Lung (tissue), 12 donors: ENCODE data around the gene RPL12. TPM values are rescaled to one million over a fixed set of nuclear protein-coding genes. Genes with fewer than 3 reads are reported as not detected.

Experiments
- ATAC-seq: fragments of 200-7000 bp; cut with Tn5 transposase; one replicate; pipeline ENCODE4 v1.9.1; 2020; ENCODE audit warnings: moderate number of reproducible peaks; ENCODE audit not compliant: insufficient read depth, low FRiP score
- DNase-seq, 3 donors: peaks; one replicate each; pipeline ENCODE4 v3.0.0-alpha.2; 2013 to 2017
- H3K27ac ChIP-seq, 2 donors: one replicate each; pipeline ENCODE4 v1.5.1; 2013; ENCODE audit warnings: mild to moderate bottlenecking in 2 of 2, moderate library complexity in 2 of 2, control low read depth in 1 of 2, inconsistent platforms in 1 of 2, low read depth in 1 of 2, low read length in 1 of 2
- H3K27me3 ChIP-seq, 3 donors: one replicate each; pipeline ENCODE4 v1.5.1; 2013; ENCODE audit warnings: low read length in 2 of 3; ENCODE audit not compliant: control insufficient read depth in 3 of 3, insufficient read depth in 3 of 3
- H3K36me3 ChIP-seq, 4 donors: one replicate each; pipeline ENCODE4 v1.5.1; 2013; ENCODE audit warnings: low read length in 4 of 4, mild to moderate bottlenecking in 1 of 4, moderate library complexity in 1 of 4; ENCODE audit not compliant: control insufficient read depth in 4 of 4, insufficient read depth in 4 of 4
- H3K4me1 ChIP-seq, 5 donors: one replicate each; pipeline ENCODE4 v1.5.1; 2013; ENCODE audit warnings: low read length in 5 of 5, mild to moderate bottlenecking in 2 of 5, moderate library complexity in 1 of 5; ENCODE audit not compliant: control insufficient read depth in 5 of 5, insufficient read depth in 5 of 5
- H3K4me3 ChIP-seq: one replicate; pipeline ENCODE4 v1.5.1; 2013; ENCODE audit warnings: mild to moderate bottlenecking, control low read depth, moderate library complexity
- H3K9ac ChIP-seq, 2 donors: one replicate each; pipeline ENCODE4 v1.5.1; 2013; ENCODE audit warnings: low read length in 2 of 2, control low read depth in 1 of 2; ENCODE audit not compliant: insufficient read depth in 1 of 2
- H3K9me3 ChIP-seq, 4 donors: one replicate each; pipeline ENCODE4 v1.5.1; 2013; ENCODE audit warnings: low read length in 3 of 4, mild to moderate bottlenecking in 1 of 4, moderate library complexity in 1 of 4; ENCODE audit not compliant: control insufficient read depth in 4 of 4, insufficient read depth in 3 of 4
- CTCF ChIP-seq: IDR thresholded peaks from 2 replicates; pipeline ENCODE4 v1.5.1; 2012; ENCODE audit warnings: mild to moderate bottlenecking; ENCODE audit errors: control extremely low read depth, extremely low read depth
- WGBS, 2 donors: extraction: QIAGEN DNeasy Blood & Tissue Kit; methylation state at CpG; one replicate each; pipeline ENCODE4 v1.1.7; 2013; 5-methylcytosine and 5-hydroxymethylcytosine counted together
- polyA plus RNA-seq, 2 donors: library from polyadenylated mRNA; stranded (reverse); fragments of 200-250 nt; gene quantifications; one replicate each; pipeline ENCODE4 v1.2.1, GENCODE V29; 2013
- total RNA-seq, 2 donors: library from RNA; depleted of rRNA in 1 of 2; stranded (reverse); fragments of >200 nt in 1 of 2; gene quantifications; one replicate each; pipeline ENCODE4 v1.2.1, GENCODE V29; 2014 to 2021
- donor health status: control.
- donor health status: control.
- donor health status: Bipolar disorder and iron deficiency.
- donor health status: healthy.
- donor health status: DM: yes; HTN: yes; CAD: no.

RPL12 gene
- total and polyA plus RNA-seq, 4 donors, result 768 to 5,137 (median 1,584) TPM

GRCh38 chr9:127492616-127493015 is 41.4 kb upstream of the RPL12 start:
- DNase-seq (no peak), ATAC-seq (no peak)
- peaks cover 3 to 56% (median 14%) of the 10 kb centered on the region in 4 donors for H3K36me3 ChIP-seq
- WGBS, 2 donors, result 88 to 89% methylated on average over 14 of the region's 14 CpGs
- H3K27ac ChIP-seq, result no peak overlapping the region
- H3K27me3 ChIP-seq, result no peaks in the 10 kb centered on the region
- H3K9me3 ChIP-seq, result no peaks in the 10 kb centered on the region
- no peak for TF ChIP-seq CTCF
- H3K4me3 ChIP-seq, result no peak overlapping the region
- H3K4me1 ChIP-seq, result peaks cover 0 to 3% (median 0%) of the 10 kb centered on the region in 5 donors
- no peak overlapping the region for H3K9ac ChIP-seq

GRCh38 chr9:127491516-127491915 is 40.3 kb upstream of the RPL12 start:
- H3K4me3 ChIP-seq, result no peak overlapping the region
- H3K27ac ChIP-seq, result no peak overlapping the region
- no peak for ATAC-seq
- no peak for DNase-seq
- H3K9me3 ChIP-seq, result no peaks in the 10 kb centered on the region
- TF ChIP-seq CTCF, result no peak
- peaks cover 3 to 55% (median 10%) of the 10 kb centered on the region in 4 donors for H3K36me3 ChIP-seq
- no peaks in the 10 kb centered on the region for H3K27me3 ChIP-seq
- peaks cover 0 to 3% (median 0%) of the 10 kb centered on the region in 5 donors for H3K4me1 ChIP-seq
- WGBS, 2 donors, result 91 to 98% methylated on average over 9 to 10 of the region's 10 CpGs
- no peak overlapping the region for H3K9ac ChIP-seq

- no peaks in the 10 kb centered on the region for H3K27me3 ChIP-seq
- DNase-seq, result no peak
- no peak for TF ChIP-seq CTCF
- H3K9me3 ChIP-seq, result no peaks in the 10 kb centered on the region
- H3K27ac ChIP-seq, result no peak overlapping the region
- no peak overlapping the region for H3K4me3 ChIP-seq
- peaks cover 0 to 2% (median 0%) of the 10 kb centered on the region in 5 donors for H3K4me1 ChIP-seq
- ATAC-seq, result no peak
- H3K9ac ChIP-seq, result no peak overlapping the region
- 87 to 92% methylated on average over 9 of the region's 9 CpGs for WGBS, 2 donors
- H3K36me3 ChIP-seq, result peaks cover 5 to 57% (median 10%) of the 10 kb centered on the region in 4 donors
Observed at GRCh38 chr9:127490535-127491230, 39.5 kb upstream of the RPL12 start.
